GM10248 (cell line): ENCODE data around the gene STAB1.

ENCODE experiments used
- CTCF ChIA-PET: fragments of 300-600 bp; sonication (Branson Sonifier 250); formaldehyde crosslinking; extraction: SDS; loops from one replicate; lab custom pipeline; 2021; ENCODE audit warnings: antibody characterized with exemption; lab: Yijun Ruan, JAX
- POLR2A ChIA-PET: fragments of 350-650 bp; sonication (Branson Sonifier 250); formaldehyde crosslinking; extraction: SDS; loops from one replicate; lab custom pipeline; 2020; ENCODE audit warnings: antibody characterized with exemption; lab: Yijun Ruan, JAX
- DNase-seq: peaks from one replicate; pipeline ENCODE4 v3.0.0; 2012; ENCODE audit errors: extremely low spot score
- TF ChIP-seq, protein P1 (sequence below): IDR thresholded peaks from 2 replicates; pipeline ENCODE4 v1.5.1; 2012; ENCODE audit warnings: mild to moderate bottlenecking, low read depth; ENCODE audit errors: extremely low read depth, missing control alignments, control extremely low read depth

Gene STAB1

DNA sequence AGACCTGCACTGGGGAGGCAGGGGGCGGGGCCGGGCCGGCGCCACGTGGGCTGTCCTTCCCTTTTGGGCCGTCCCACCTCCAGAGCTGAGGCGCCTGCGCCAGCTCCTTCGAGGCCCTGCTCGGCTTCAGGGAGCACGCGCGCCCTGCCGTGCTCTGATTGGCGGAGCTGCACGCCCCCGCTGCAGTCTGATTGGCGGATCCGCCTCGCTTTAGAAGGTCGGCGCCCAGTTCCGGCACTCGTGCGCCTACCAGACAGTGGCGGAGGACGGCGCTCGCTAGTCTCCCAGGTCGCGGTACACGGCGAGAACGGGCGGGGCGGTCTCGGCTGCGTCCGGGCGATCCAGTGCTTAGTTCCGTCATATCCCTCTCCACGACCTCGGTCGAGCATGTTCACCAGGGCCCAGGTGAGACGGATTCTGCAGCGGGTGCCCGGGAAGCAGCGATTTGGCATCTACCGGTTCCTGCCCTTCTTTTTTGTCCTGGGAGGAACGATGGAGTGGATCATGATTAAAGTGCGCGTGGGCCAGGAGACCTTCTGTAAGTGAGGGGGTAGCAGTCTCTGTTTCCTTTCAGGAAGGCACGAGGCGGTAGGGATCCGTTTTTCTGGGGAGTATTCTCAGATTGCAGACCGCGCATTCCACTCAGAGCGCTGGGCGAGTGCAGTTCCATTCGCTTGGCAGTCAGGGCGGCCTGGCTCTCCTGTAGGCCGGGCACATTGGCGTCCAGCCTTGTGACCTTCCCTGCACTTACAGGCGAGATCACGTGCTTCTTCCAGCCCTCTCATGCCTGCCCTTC lies 41.4 kb downstream of the STAB1 start, which contains the start of gene UQCC5:
Gene UQCC5, plus strand, starts transcription at position 237 of the 796 bp plus-strand sequence. Its CDS starts 151 bp downstream, at position 388.
- DNase-seq = peak; percentile 99
- TF ChIP-seq, protein P1, sequence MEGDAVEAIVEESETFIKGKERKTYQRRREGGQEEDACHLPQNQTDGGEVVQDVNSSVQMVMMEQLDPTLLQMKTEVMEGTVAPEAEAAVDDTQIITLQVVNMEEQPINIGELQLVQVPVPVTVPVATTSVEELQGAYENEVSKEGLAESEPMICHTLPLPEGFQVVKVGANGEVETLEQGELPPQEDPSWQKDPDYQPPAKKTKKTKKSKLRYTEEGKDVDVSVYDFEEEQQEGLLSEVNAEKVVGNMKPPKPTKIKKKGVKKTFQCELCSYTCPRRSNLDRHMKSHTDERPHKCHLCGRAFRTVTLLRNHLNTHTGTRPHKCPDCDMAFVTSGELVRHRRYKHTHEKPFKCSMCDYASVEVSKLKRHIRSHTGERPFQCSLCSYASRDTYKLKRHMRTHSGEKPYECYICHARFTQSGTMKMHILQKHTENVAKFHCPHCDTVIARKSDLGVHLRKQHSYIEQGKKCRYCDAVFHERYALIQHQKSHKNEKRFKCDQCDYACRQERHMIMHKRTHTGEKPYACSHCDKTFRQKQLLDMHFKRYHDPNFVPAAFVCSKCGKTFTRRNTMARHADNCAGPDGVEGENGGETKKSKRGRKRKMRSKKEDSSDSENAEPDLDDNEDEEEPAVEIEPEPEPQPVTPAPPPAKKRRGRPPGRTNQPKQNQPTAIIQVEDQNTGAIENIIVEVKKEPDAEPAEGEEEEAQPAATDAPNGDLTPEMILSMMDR = peak; percentile 16
- ChIA-PET POLR2A (interaction anchor here (0.6 to 1.0 kb wide), 14 partner anchors 10 to 1950 kb away, joined by 3 to 5 read pairs (median 4); no protein-coding TSS in a partner anchor), CTCF (interaction anchor here (0.8 to 1.8 kb wide), 6 partner anchors 9 to 288 kb away, joined by 3 to 4 read pairs (median 4); no protein-coding TSS in a partner anchor)

DNA sequence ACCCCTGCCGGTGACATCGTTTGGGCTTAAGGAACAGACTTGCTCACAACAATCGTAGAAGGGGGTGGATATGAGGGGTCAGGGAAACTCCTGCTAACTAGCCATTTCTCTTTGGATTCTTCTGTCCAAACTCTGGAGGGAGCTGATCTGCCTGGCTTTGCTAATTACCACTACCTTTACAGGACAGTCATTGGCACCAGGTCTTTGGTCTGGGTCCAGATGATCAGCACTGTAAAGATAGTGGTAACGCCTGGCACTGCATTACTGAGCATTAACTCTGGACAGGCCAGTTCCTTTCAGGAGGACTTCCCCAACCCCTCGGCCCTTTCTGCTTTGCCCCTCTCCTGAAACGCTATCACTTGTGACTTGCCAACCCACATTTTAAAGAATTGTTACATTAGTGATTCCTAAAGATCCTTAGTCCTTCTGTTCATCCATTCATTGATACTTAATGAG lies 42.1 kb downstream of the STAB1 start:
- TF ChIP-seq, protein P1 = no peak
- no peak for DNase-seq
- POLR2A ChIA-PET = interaction anchor here (0.6 to 0.8 kb wide), 2 partner anchors 29 to 1211 kb away, joined by 3 read pairs; no protein-coding TSS in a partner anchor
- CTCF ChIA-PET = interaction anchor here (1.1 kb wide), 1 partner anchor 51 kb away, joined by 3 read pairs; no protein-coding TSS in a partner anchor

DNA sequence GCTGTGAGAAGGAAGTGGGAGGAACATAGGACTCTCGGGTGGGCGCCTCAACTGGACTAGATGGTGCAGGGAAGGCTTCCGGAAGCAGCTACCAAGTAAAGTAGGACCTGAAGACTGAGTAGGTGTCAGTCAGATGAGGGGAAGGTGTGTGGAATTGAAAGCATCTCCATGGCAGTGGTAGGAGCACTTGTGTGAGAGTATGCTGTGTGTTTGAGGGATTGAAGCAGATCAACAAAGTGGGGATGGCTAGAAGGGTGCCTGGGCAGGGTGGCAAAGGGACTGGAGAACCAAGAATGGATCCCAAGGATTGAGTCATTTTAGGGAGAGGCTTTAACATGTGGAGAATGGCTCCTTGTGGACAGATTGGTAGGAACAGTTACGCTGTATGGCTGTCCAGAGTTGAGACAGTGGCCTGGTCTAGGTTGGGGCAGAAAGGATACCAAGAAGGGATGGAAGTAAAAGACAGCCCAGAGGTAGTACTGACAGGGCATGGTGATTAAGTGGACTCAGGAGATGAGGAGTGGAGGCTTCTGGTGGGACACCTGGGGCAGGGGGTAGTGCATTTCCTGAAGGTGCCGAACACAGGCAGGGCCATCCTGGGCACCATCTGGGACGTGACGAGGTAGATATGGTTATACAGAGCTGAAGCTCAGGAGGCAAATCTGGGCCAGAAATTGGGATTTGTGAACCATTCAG lies 42.7 kb downstream of the STAB1 start:
- CTCF ChIA-PET = interaction anchor here (1.1 kb wide), 1 partner anchor 52 kb away, joined by 3 read pairs; no protein-coding TSS in a partner anchor
- no peak for DNase-seq

DNA sequence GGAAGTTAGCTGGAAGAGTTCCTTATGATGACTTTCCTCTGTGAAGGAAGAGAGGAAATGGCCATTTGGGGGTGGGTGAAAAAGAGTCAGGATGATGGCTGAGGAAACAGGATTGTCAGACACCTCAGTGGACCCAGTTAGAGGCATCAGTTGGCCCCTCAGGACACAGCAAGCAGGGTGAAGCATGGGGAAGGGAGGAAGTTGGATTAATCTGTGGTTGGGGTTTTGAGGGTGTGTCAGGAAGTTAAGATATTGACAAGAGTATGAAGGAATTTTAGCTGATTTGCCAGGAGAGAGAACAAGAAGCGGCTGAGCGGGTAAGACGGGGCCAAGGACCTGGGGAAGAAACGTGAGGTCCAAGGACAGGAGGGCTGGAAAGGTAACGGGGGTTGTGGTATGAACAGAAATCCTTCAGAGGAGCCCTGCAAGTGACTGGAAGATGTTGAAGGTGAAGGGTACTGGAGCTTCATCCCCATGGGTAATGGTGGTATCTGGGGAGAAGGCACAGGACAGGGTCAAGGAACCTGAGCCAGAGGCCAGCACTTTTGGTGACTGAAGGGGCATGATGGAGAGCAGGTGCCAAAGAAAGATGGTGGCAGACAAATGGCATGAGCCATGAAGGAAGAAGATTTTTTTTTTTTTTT lies 44.0 kb downstream of the STAB1 start:
- DNase-seq = no peak
- TF ChIP-seq, protein P1 = no peak
- CTCF ChIA-PET = interaction anchor here (1.5 kb wide), 1 partner anchor 12 kb away, joined by 3 read pairs; no protein-coding TSS in a partner anchor
- POLR2A ChIA-PET = interaction anchor here (0.7 kb wide), 1 partner anchor 90 kb away, joined by 3 read pairs; no protein-coding TSS in a partner anchor

More for the DNA sequence above, 42.7 kb downstream of the STAB1 start:
- TF ChIP-seq, protein P1 = no peak
- POLR2A ChIA-PET = interaction anchor here (0.6 to 0.8 kb wide), 2 partner anchors 30 to 1211 kb away, joined by 3 read pairs; no protein-coding TSS in a partner anchor

DNA sequence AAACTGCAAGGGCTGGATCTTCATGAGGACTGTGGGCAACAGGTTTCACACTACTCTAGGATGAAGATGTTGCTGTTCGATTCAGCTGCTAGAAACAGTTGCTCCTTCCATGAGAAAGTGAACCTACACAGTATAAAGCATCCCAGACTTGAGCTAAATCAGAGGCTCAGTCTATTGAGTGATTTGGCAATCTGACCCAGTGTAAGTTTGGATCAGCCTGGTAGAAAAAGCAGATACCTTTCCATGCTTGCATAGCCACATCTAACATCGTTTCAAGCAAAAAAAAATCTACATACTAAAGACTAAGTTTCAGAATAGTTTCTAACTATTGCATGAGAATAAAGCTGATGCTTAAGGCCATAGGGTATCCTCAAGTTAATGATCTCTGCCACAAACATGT lies 45.9 kb downstream of the STAB1 start:
- POLR2A ChIA-PET = no interaction called here
- CTCF ChIA-PET = no interaction called here

More for the DNA sequence above, 45.9 kb downstream of the STAB1 start:
- TF ChIP-seq, protein P1 = no peak
- DNase-seq = no peak
